ENCODE data around the gene KRT79. TPM values are rescaled to one million over a fixed set of nuclear protein-coding genes. Genes with fewer than 3 reads are reported as not detected.

KRT79 gene
- total and polyA plus RNA-seq, 2 of the 8 experiments (the other 6 are each of a cell fraction or from before 2014, with no cell fraction given): not detected

- Histone ChIP-seq H3K4me2 (ENCODE audit: insufficient read depth in 1 of 2, low read depth in 2 of 2, low read length in 2 of 2) (no peak overlapping the region), H3K27ac (ENCODE audit: low read depth, low read length) (no peak overlapping the region), H3K4me1 (replicated peaks in 1 of 4; ENCODE audit: control insufficient read depth in 3 of 4, insufficient read depth in 4 of 4, low read length in 3 of 4) (no peaks in the 10 kb centered on the region), H2AFZ (ENCODE audit: low read length) (no peak overlapping the region), H3K4me3 (ENCODE audit: extremely low read depth in 1 of 4, insufficient read depth in 2 of 4, low read depth in 3 of 4, low read length in 4 of 4) (no peak overlapping the region), H3K23ac (ENCODE audit: insufficient read length) (no peak overlapping the region), H3K79me2 (ENCODE audit: control insufficient read depth in 1 of 2, insufficient read depth in 2 of 2, low read length in 2 of 2) (no peaks in the 10 kb centered on the region), H2AK5ac (ENCODE audit: low read depth, low read length) (no peak overlapping the region), H3K79me1 (ENCODE audit: low read depth, low read length) (no peaks in the 10 kb centered on the region), H4K5ac (ENCODE audit: insufficient read length, low read depth, low read length) (no peak overlapping the region), H3K36me3 (ENCODE audit: control insufficient read depth in 2 of 4, insufficient read depth in 4 of 4, low read length in 3 of 4) (no peaks in the 10 kb centered on the region), H3K56ac (replicated peaks; ENCODE audit: insufficient read length, low read depth, low read length) (no peak overlapping the region), H3K18ac (ENCODE audit: extremely low read depth, low read length) (no peak overlapping the region), H2BK12ac (ENCODE audit: low read depth, low read length) (no peak overlapping the region), H3K27me3 (replicated peaks in 1 of 4; ENCODE audit: control insufficient read depth in 3 of 4, extremely low read depth in 1 of 4, insufficient read depth in 3 of 4, low read length in 3 of 4) (no peaks in the 10 kb centered on the region), H3K23me2 (ENCODE audit: low read depth, low read length) (no peaks in the 10 kb centered on the region), H2BK15ac (ENCODE audit: low read length) (no peak overlapping the region), H2BK20ac (ENCODE audit: low read length) (no peak overlapping the region), H4K20me1 (replicated peaks in 1 of 2; ENCODE audit: control insufficient read depth in 1 of 2, insufficient read depth in 2 of 2, low read length in 2 of 2) (no peaks in the 10 kb centered on the region), H2BK5ac (ENCODE audit: low read depth, low read length) (no peak overlapping the region), H4K91ac (replicated peaks; ENCODE audit: insufficient read length, low read length) (no peak overlapping the region), H4K8ac (ENCODE audit: extremely low read depth, insufficient read depth, low read length) (no peak overlapping the region), H3K9ac (replicated peaks in 1 of 4; ENCODE audit: extremely low read depth in 1 of 4, low read depth in 3 of 4, low read length in 3 of 4) (no peak overlapping the region), H3K14ac (ENCODE audit: insufficient read length) (no peak overlapping the region), H2BK120ac (replicated peaks; ENCODE audit: low read depth, low read length) (no peak overlapping the region), H3K9me3 (ENCODE audit: insufficient read depth in 2 of 2, low read depth in 1 of 2, low read length in 1 of 2) (no peaks in the 10 kb centered on the region; a peak in 1 of 4 replicates), H3K4ac (replicated peaks; ENCODE audit: insufficient read length, low read depth, low read length) (no peak overlapping the region)
- no CpG with 5 or more reads among the region's 1 CpG for WGBS, 2 experiments (ENCODE audit: extremely low coverage in 1 of 2, insufficient coverage in 1 of 2, insufficient read length in 1 of 2, insufficient replicate concordance in 2 of 2, low coverage in 1 of 2, low lambda C conversion rate in 2 of 2, missing lambda C conversion rate in 1 of 2)
- no peak for TF ChIP-seq RXRA (IDR thresholded peaks at IDR 0.05; ENCODE audit: insufficient read depth, low read depth, low read length)
- TF ChIP-seq JUN (IDR thresholded peaks at IDR 0.05; ENCODE audit: low read depth, low read length): no peak
- TF ChIP-seq TAF1 (IDR thresholded peaks at IDR 0.05; ENCODE audit: low read depth, low read length): no peak
- TF ChIP-seq SRF (IDR thresholded peaks at IDR 0.05; ENCODE audit: low read depth, low read length): no peak
- no peak for TF ChIP-seq SP4 (IDR thresholded peaks at IDR 0.05; ENCODE audit: low read length)
- TF ChIP-seq JUND (IDR thresholded peaks at IDR 0.05; ENCODE audit: low read length): no peak
- TF ChIP-seq SAP30 (IDR thresholded peaks at IDR 0.05; ENCODE audit: insufficient read depth, insufficient replicate concordance, low read length): no peak
- TF ChIP-seq CEBPB (IDR thresholded peaks at IDR 0.05; ENCODE audit: low read depth, low read length): no peak
- TF ChIP-seq KDM5A (IDR thresholded peaks at IDR 0.05; ENCODE audit: low read length): no peak
- TF ChIP-seq BCL11A (IDR thresholded peaks at IDR 0.05; ENCODE audit: low read depth in 2 of 2, low read length in 2 of 2): no peak
- ChIA-PET CTCF (ENCODE audit: partially characterized antibody) (interaction anchor here (0.7 to 1.4 kb wide), 2 partner anchors 20 to 134 kb away, joined by 5 to 7 read pairs; no protein-coding TSS in a partner anchor), POLR2A (ENCODE audit: partially characterized antibody) (no interaction called here)
- FAIRE-seq (no peak), DNase-seq (ENCODE audit: low read depth in 1 of 2, low spot score in 2 of 2) (no peak)
These were observed 11.8 kb upstream of the KRT79 start for GRCh38 chr12:52845946-52846345.

Measured in H1 (cell line).